Stimulated activated naive CD8-positive, alpha-beta T cell treated with anti-CD3 and anti-CD28 coated beads, Interleukin-15, Interleukin-2, amounts not matched to agents 100 ng/mL and 50 ng/mL, for 24 hours (primary cell): ENCODE measurements around the gene NCOA6.

Experiments
- H3K27ac Mint-ChIP-seq: one replicate; pipeline ENCODE4 v1.8.0; 2021; ENCODE audit warnings: mild to moderate bottlenecking, mixed read lengths
- H3K27me3 Mint-ChIP-seq: one replicate; pipeline ENCODE4 v1.8.0; 2021; ENCODE audit warnings: mixed read lengths
- H3K36me3 Mint-ChIP-seq: one replicate; pipeline ENCODE4 v1.8.0; 2021; ENCODE audit warnings: low read depth, mixed read lengths
- H3K4me1 Mint-ChIP-seq: one replicate; pipeline ENCODE4 v1.8.0; 2021; ENCODE audit warnings: low read depth, mixed read lengths
- H3K4me3 Mint-ChIP-seq: one replicate; pipeline ENCODE4 v1.8.0; 2021; ENCODE audit warnings: mild to moderate bottlenecking, mixed read lengths
- H3K9me3 Mint-ChIP-seq: one replicate; pipeline ENCODE4 v1.8.0; 2021; ENCODE audit warnings: mixed read lengths

NCOA6 gene

GRCh38 chr20:34701405-34702085 lies 123.9 kb downstream of the NCOA6 start:
- Mint-ChIP-seq H3K36me3 (no peaks in the 10 kb centered on the region), H3K4me3 (no peak overlapping the region), H3K9me3 (no peaks in the 10 kb centered on the region), H3K4me1 (peaks cover 8% of the 10 kb centered on the region), H3K27me3 (peaks cover 18% of the 10 kb centered on the region), H3K27ac (no peak overlapping the region)

GRCh38 chr20:34693414-34693813 lies 132.0 kb downstream of the NCOA6 start:
- peaks cover 4% of the 10 kb centered on the region for H3K27me3 Mint-ChIP-seq
- H3K27ac Mint-ChIP-seq: no peak overlapping the region
- no peaks in the 10 kb centered on the region for H3K36me3 Mint-ChIP-seq
- no peaks in the 10 kb centered on the region for H3K9me3 Mint-ChIP-seq
- H3K4me3 Mint-ChIP-seq: no peak overlapping the region
- no peaks in the 10 kb centered on the region for H3K4me1 Mint-ChIP-seq

GRCh38 chr20:34691838-34692237 lies 133.6 kb downstream of the NCOA6 start:
- no peaks in the 10 kb centered on the region for H3K4me1 Mint-ChIP-seq
- no peak overlapping the region for H3K4me3 Mint-ChIP-seq
- no peak overlapping the region for H3K27ac Mint-ChIP-seq
- no peaks in the 10 kb centered on the region for H3K36me3 Mint-ChIP-seq
- H3K27me3 Mint-ChIP-seq: peaks cover 4% of the 10 kb centered on the region
- no peaks in the 10 kb centered on the region for H3K9me3 Mint-ChIP-seq

GRCh38 chr20:34689486-34689885 lies 136.0 kb downstream of the NCOA6 start:
- no peaks in the 10 kb centered on the region for H3K9me3 Mint-ChIP-seq
- no peaks in the 10 kb centered on the region for H3K36me3 Mint-ChIP-seq
- no peaks in the 10 kb centered on the region for H3K27me3 Mint-ChIP-seq
- no peak overlapping the region for H3K27ac Mint-ChIP-seq
- no peak overlapping the region for H3K4me3 Mint-ChIP-seq
- no peaks in the 10 kb centered on the region for H3K4me1 Mint-ChIP-seq

GRCh38 chr20:34683667-34684066 lies 141.8 kb downstream of the NCOA6 start:
- H3K36me3 Mint-ChIP-seq: no peaks in the 10 kb centered on the region
- no peaks in the 10 kb centered on the region for H3K27me3 Mint-ChIP-seq
- H3K4me3 Mint-ChIP-seq: no peak overlapping the region
- H3K9me3 Mint-ChIP-seq: no peaks in the 10 kb centered on the region
- peaks cover 7% of the 10 kb centered on the region for H3K4me1 Mint-ChIP-seq
- H3K27ac Mint-ChIP-seq: no peak overlapping the region

GRCh38 chr20:34680586-34681175 lies 144.8 kb downstream of the NCOA6 start:
- H3K27me3 Mint-ChIP-seq: no peaks in the 10 kb centered on the region
- H3K36me3 Mint-ChIP-seq: no peaks in the 10 kb centered on the region
- no peak overlapping the region for H3K27ac Mint-ChIP-seq
- peaks cover 21% of the 10 kb centered on the region for H3K4me1 Mint-ChIP-seq
- no peaks in the 10 kb centered on the region for H3K9me3 Mint-ChIP-seq
- H3K4me3 Mint-ChIP-seq: no peak overlapping the region

- H3K36me3 Mint-ChIP-seq: no peaks in the 10 kb centered on the region
- H3K4me3 Mint-ChIP-seq: peak within 1 kb of the TSS; percentile 90
- peaks cover 32% of the 10 kb centered on the region for H3K4me1 Mint-ChIP-seq
- peak within 1 kb of the TSS; percentile 97 for H3K27ac Mint-ChIP-seq
- no peaks in the 10 kb centered on the region for H3K27me3 Mint-ChIP-seq
- no peaks in the 10 kb centered on the region for H3K9me3 Mint-ChIP-seq
Measured at GRCh38 chr20:34676642-34677373, 148.6 kb downstream of the NCOA6 start, which contains the start of gene PIGU. Gene PIGU, minus strand, starts transcription at chr20:34677092. Its CDS starts 7 bp downstream, at chr20:34677085.

- peak overlapping the region; percentile 90 for H3K4me3 Mint-ChIP-seq
- peaks cover 32% of the 10 kb centered on the region for H3K4me1 Mint-ChIP-seq
- H3K36me3 Mint-ChIP-seq: no peaks in the 10 kb centered on the region
- H3K27ac Mint-ChIP-seq: peak overlapping the region; percentile 83
- H3K9me3 Mint-ChIP-seq: no peaks in the 10 kb centered on the region
- no peaks in the 10 kb centered on the region for H3K27me3 Mint-ChIP-seq
Measured at GRCh38 chr20:34675993-34676641, 149.3 kb downstream of the NCOA6 start.

- peak overlapping the region; percentile 90 for H3K4me3 Mint-ChIP-seq
- H3K9me3 Mint-ChIP-seq: no peaks in the 10 kb centered on the region
- H3K4me1 Mint-ChIP-seq: peaks cover 28% of the 10 kb centered on the region
- no peak overlapping the region for H3K27ac Mint-ChIP-seq
- H3K27me3 Mint-ChIP-seq: no peaks in the 10 kb centered on the region
- no peaks in the 10 kb centered on the region for H3K36me3 Mint-ChIP-seq
Measured at GRCh38 chr20:34675561-34675960, 149.9 kb downstream of the NCOA6 start.

GRCh38 chr20:34673412-34673811 lies 152.0 kb downstream of the NCOA6 start:
- Mint-ChIP-seq H3K27ac (no peak overlapping the region), H3K4me3 (no peak overlapping the region), H3K9me3 (no peaks in the 10 kb centered on the region), H3K4me1 (peaks cover 25% of the 10 kb centered on the region), H3K36me3 (no peaks in the 10 kb centered on the region), H3K27me3 (no peaks in the 10 kb centered on the region)

- H3K27me3 Mint-ChIP-seq: no peaks in the 10 kb centered on the region
- no peaks in the 10 kb centered on the region for H3K36me3 Mint-ChIP-seq
- H3K9me3 Mint-ChIP-seq: no peaks in the 10 kb centered on the region
- no peak overlapping the region for H3K4me3 Mint-ChIP-seq
- H3K27ac Mint-ChIP-seq: no peak overlapping the region
- H3K4me1 Mint-ChIP-seq: peaks cover 4% of the 10 kb centered on the region
Measured at GRCh38 chr20:34669094-34669493, 156.4 kb downstream of the NCOA6 start.
